ENCODE data around the gene LPAR2.

The LPAR2 gene

GRCh38 chr19:19642506-19643157, 14.6 kb upstream of the LPAR2 start:
- no peak overlapping the region for H3K27ac ChIP-seq (ENCODE audit: low read depth, low read length)
- no peaks in the 10 kb centered on the region for H3K4me1 ChIP-seq (ENCODE audit: control insufficient read depth, insufficient read depth, low read length, unreplicated experiment)
- no peaks in the 10 kb centered on the region for H3K79me2 ChIP-seq (ENCODE audit: control insufficient read depth, insufficient read depth, low read length, unreplicated experiment)
- no peaks in the 10 kb centered on the region for H3K27me3 ChIP-seq (ENCODE audit: insufficient read depth, low read length)
- H2AFZ ChIP-seq (ENCODE audit: low read length, unreplicated experiment), result peak overlapping the region; percentile 75
- peak overlapping the region; percentile 98 for H3K4me3 ChIP-seq (ENCODE audit: low read depth, low read length)
- no peaks in the 10 kb centered on the region for H3K36me3 ChIP-seq (ENCODE audit: insufficient read depth, low read length)

DNA sequence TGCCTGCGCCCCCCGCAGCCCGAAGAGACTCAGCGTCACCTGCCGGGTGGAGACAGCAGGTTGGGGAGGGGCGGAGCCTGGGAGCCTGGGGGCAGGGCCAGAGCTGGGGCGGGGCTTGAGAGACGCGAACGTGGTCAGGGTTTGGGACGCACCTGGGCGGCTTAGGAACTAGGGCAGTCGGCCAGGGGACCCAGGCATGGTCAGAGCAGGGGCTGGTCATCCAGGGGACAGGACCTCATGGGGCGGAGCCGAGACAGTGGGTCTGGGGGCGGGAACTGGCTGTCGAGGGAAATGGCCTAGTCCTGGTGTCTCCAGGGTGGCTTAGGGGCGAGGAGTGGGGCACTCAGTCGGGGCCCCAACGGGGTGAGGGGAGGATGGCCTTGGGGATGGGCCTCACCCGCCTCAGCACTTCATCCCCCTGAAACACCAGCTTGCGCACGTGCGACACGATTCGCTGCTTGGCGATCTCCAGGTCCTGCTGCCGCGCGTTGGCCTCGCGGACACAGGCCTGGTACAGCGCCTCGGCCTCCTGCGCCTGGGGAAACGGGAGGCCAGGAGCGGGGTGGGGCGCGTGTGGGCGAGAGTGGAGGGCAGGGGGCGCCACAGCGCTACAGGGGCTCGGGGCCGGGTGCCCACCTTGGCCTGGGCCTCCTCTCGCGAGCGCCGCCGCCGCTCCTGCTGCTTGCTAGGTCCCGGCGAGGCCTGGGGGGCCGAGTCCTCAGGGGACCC, 9.7 kb upstream of the LPAR2 start:
- Histone ChIP-seq H3K79me2 (ENCODE audit: control insufficient read depth, insufficient read depth, low read length, unreplicated experiment) (no peaks in the 10 kb centered on the region), H2AFZ (ENCODE audit: low read length, unreplicated experiment) (no peak overlapping the region), H3K27me3 (ENCODE audit: insufficient read depth, low read length) (no peaks in the 10 kb centered on the region), H3K36me3 (ENCODE audit: insufficient read depth, low read length) (peaks cover 6% of the 10 kb centered on the region; the same call in 1 of the 2 replicates), H3K4me3 (ENCODE audit: low read depth, low read length) (no peak overlapping the region), H3K4me1 (ENCODE audit: control insufficient read depth, insufficient read depth, low read length, unreplicated experiment) (no peaks in the 10 kb centered on the region), H3K27ac (ENCODE audit: low read depth, low read length) (no peak overlapping the region)

DNA sequence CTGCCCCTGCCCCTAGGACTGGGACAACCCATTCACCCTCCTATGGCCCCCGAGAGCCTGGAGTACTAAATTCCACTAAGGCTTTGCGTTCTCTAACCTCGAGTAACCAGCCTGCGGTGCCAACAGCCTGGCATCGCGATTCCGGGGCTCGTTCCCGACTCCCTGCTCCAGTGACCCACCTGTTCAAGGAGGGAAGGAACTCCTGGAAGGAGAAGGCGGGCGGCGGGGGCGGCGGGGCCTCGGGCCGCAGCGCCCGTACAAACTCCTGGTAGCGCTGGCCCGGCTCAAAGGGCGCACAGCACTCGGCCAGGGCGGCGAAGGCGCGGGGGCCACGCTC, 9.1 kb upstream of the LPAR2 start:
- no peak overlapping the region for H3K27ac ChIP-seq (ENCODE audit: low read depth, low read length)
- no peak overlapping the region for H3K4me3 ChIP-seq (ENCODE audit: low read depth, low read length)
- H2AFZ ChIP-seq (ENCODE audit: low read length, unreplicated experiment), result no peak overlapping the region
- peaks cover 6% of the 10 kb centered on the region; the same call in 1 of the 2 replicates for H3K36me3 ChIP-seq (ENCODE audit: insufficient read depth, low read length)
- no peaks in the 10 kb centered on the region for H3K27me3 ChIP-seq (ENCODE audit: insufficient read depth, low read length)
- H3K4me1 ChIP-seq (ENCODE audit: control insufficient read depth, insufficient read depth, low read length, unreplicated experiment), result no peaks in the 10 kb centered on the region
- H3K79me2 ChIP-seq (ENCODE audit: control insufficient read depth, insufficient read depth, low read length, unreplicated experiment), result no peaks in the 10 kb centered on the region

DNA sequence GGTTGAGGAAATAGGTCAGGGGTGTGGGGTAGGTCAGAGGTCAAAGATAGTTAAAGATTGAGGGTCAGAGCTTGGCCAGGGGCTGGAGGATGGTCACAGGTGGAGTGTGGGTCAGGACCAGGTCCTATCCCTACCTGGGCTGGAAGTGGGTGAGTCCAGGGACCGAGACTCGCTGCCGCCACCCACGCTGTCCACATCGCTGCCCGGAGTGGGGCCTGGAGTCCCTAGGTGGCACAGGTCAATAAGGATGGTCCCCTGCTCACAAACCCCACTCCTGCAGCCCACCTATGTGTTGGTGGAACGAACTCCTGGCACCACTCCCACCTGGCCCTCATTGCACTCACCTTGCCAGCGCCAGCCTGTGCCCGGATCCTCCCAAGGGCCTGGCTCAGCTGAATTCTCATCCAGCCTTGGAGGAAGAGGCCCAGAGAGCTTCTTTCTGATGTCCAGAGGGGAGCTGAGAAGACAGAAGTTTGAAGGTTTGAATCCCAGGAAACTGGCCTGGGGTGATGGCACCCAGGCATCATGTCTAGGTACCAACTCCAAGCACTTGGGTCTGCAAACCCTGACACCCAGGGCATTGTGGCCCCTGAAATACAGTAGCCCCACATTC, 8.7 kb upstream of the LPAR2 start:
- Histone ChIP-seq H3K27me3 (ENCODE audit: insufficient read depth, low read length) (no peaks in the 10 kb centered on the region), H3K36me3 (ENCODE audit: insufficient read depth, low read length) (peaks cover 6% of the 10 kb centered on the region; the same call in 1 of the 2 replicates), H3K4me1 (ENCODE audit: control insufficient read depth, insufficient read depth, low read length, unreplicated experiment) (no peaks in the 10 kb centered on the region), H3K27ac (ENCODE audit: low read depth, low read length) (no peak overlapping the region), H2AFZ (ENCODE audit: low read length, unreplicated experiment) (no peak overlapping the region), H3K79me2 (ENCODE audit: control insufficient read depth, insufficient read depth, low read length, unreplicated experiment) (no peaks in the 10 kb centered on the region), H3K4me3 (ENCODE audit: low read depth, low read length) (no peak overlapping the region)

GRCh38 chr19:19635313-19635702, 7.3 kb upstream of the LPAR2 start:
- peaks cover 6% of the 10 kb centered on the region; the same call in 1 of the 2 replicates for H3K36me3 ChIP-seq (ENCODE audit: insufficient read depth, low read length)
- no peaks in the 10 kb centered on the region for H3K79me2 ChIP-seq (ENCODE audit: control insufficient read depth, insufficient read depth, low read length, unreplicated experiment)

GRCh38 chr19:19634516-19635312, 6.7 kb upstream of the LPAR2 start:
- Histone ChIP-seq H3K36me3 (ENCODE audit: insufficient read depth, low read length) (peaks cover 6% of the 10 kb centered on the region; the same call in 1 of the 2 replicates), H3K79me2 (ENCODE audit: control insufficient read depth, insufficient read depth, low read length, unreplicated experiment) (no peaks in the 10 kb centered on the region), H3K4me1 (ENCODE audit: control insufficient read depth, insufficient read depth, low read length, unreplicated experiment) (no peaks in the 10 kb centered on the region), H2AFZ (ENCODE audit: low read length, unreplicated experiment) (no peak overlapping the region), H3K27me3 (ENCODE audit: insufficient read depth, low read length) (no peaks in the 10 kb centered on the region), H3K4me3 (ENCODE audit: low read depth, low read length) (no peak overlapping the region), H3K27ac (ENCODE audit: low read depth, low read length) (no peak overlapping the region)

More at GRCh38 chr19:19635313-19635702, 7.3 kb upstream of the LPAR2 start:
- H3K4me3 ChIP-seq (ENCODE audit: low read depth, low read length), result no peak overlapping the region
- no peaks in the 10 kb centered on the region for H3K4me1 ChIP-seq (ENCODE audit: control insufficient read depth, insufficient read depth, low read length, unreplicated experiment)
- no peak overlapping the region for H3K27ac ChIP-seq (ENCODE audit: low read depth, low read length)
- H3K27me3 ChIP-seq (ENCODE audit: insufficient read depth, low read length), result no peaks in the 10 kb centered on the region
- H2AFZ ChIP-seq (ENCODE audit: low read length, unreplicated experiment), result no peak overlapping the region

GRCh38 chr19:19633711-19634515, 5.9 kb upstream of the LPAR2 start:
- Histone ChIP-seq H2AFZ (ENCODE audit: low read length, unreplicated experiment) (no peak overlapping the region), H3K36me3 (ENCODE audit: insufficient read depth, low read length) (peaks cover 6% of the 10 kb centered on the region; the same call in 1 of the 2 replicates), H3K27ac (ENCODE audit: low read depth, low read length) (no peak overlapping the region), H3K4me3 (ENCODE audit: low read depth, low read length) (no peak overlapping the region), H3K27me3 (ENCODE audit: insufficient read depth, low read length) (no peaks in the 10 kb centered on the region), H3K4me1 (ENCODE audit: control insufficient read depth, insufficient read depth, low read length, unreplicated experiment) (no peaks in the 10 kb centered on the region), H3K79me2 (ENCODE audit: control insufficient read depth, insufficient read depth, low read length, unreplicated experiment) (no peaks in the 10 kb centered on the region)

DNA sequence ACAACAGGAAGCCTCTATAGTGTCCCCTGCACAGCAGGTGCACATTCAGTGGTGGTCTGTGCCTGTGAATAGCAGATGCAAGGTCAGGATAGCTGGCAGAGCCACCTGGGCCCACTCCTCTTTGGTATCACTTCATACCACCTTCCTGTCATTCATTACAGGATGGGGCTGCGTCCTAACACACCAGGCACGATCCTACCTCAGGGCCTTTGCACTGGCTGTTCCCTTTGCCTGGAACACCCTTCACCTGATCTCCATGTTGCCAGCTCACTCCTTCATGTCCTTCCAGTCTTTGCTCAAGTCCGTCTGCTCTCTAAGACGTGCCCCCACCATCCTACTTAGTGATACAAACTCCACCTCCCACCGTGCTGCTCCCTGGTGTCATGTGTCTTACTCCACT, 4.6 kb upstream of the LPAR2 start:
- Histone ChIP-seq H3K79me2 (ENCODE audit: control insufficient read depth, insufficient read depth, low read length, unreplicated experiment) (no peaks in the 10 kb centered on the region), H3K36me3 (ENCODE audit: insufficient read depth, low read length) (peaks cover 6% of the 10 kb centered on the region; the same call in 1 of the 2 replicates), H3K4me3 (ENCODE audit: low read depth, low read length) (no peak overlapping the region), H3K27me3 (ENCODE audit: insufficient read depth, low read length) (no peaks in the 10 kb centered on the region), H2AFZ (ENCODE audit: low read length, unreplicated experiment) (no peak overlapping the region), H3K4me1 (ENCODE audit: control insufficient read depth, insufficient read depth, low read length, unreplicated experiment) (no peaks in the 10 kb centered on the region), H3K27ac (ENCODE audit: low read depth, low read length) (no peak overlapping the region)

DNA sequence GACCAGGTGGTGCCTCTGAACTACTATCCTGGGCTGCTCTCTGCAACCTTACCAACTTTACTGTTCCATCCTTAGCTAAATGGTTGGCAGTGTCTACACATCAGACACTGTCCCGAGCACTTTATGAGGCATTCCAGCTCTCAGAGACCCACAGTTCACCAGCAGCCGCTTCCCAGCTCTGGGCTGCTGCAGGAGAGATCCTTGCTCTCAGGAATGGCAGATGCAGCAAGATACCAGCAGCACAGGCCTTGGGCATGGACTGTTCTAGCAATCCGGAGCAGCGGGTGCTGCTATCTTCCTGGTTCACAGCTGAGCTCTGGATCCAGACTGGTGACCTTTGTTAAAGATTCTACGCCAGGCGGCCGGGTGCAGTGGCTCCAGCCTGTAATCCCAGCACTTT, 3.3 kb upstream of the LPAR2 start:
- no peak overlapping the region for H3K27ac ChIP-seq (ENCODE audit: low read depth, low read length)
- H3K4me3 ChIP-seq (ENCODE audit: low read depth, low read length), result no peak overlapping the region
- H2AFZ ChIP-seq (ENCODE audit: low read length, unreplicated experiment), result no peak overlapping the region
- H3K4me1 ChIP-seq (ENCODE audit: control insufficient read depth, insufficient read depth, low read length, unreplicated experiment), result no peaks in the 10 kb centered on the region
- H3K36me3 ChIP-seq (ENCODE audit: insufficient read depth, low read length), result peaks cover 6% of the 10 kb centered on the region; the same call in 1 of the 2 replicates
- H3K27me3 ChIP-seq (ENCODE audit: insufficient read depth, low read length), result no peaks in the 10 kb centered on the region
- H3K79me2 ChIP-seq (ENCODE audit: control insufficient read depth, insufficient read depth, low read length, unreplicated experiment), result no peaks in the 10 kb centered on the region

DNA sequence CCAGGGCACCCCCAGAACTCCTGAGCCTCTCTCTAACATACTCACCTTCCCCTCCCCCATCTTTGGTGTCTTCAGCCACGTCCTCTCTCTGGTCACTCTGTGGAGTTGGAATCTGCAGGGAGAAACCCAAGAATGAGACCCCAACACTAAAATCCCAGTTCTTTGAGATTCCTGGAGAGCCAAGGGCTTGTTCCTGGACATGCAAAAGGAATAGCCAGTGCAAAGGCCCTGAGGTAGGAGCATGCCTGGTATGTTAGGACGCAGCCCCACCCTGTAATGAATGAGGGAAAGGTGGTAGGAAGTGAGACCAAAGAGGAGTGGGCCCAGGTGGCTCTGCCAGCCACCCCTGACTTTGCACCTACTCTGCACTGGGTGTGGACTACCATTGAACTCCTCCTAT, 2.4 kb upstream of the LPAR2 start:
- Histone ChIP-seq H3K36me3 (ENCODE audit: insufficient read depth, low read length) (peaks cover 6% of the 10 kb centered on the region; the same call in 1 of the 2 replicates), H3K27ac (ENCODE audit: low read depth, low read length) (no peak overlapping the region)

More for the DNA sequence above, 2.4 kb upstream of the LPAR2 start:
- Histone ChIP-seq H2AFZ (ENCODE audit: low read length, unreplicated experiment) (no peak overlapping the region), H3K4me1 (ENCODE audit: control insufficient read depth, insufficient read depth, low read length, unreplicated experiment) (no peaks in the 10 kb centered on the region), H3K4me3 (ENCODE audit: low read depth, low read length) (no peak overlapping the region), H3K27me3 (ENCODE audit: insufficient read depth, low read length) (no peaks in the 10 kb centered on the region), H3K79me2 (ENCODE audit: control insufficient read depth, insufficient read depth, low read length, unreplicated experiment) (no peaks in the 10 kb centered on the region)

All from ACC112 (cell line).